Measurements from ENCODE around the gene DPH7. TPM values are rescaled to one million over a fixed set of nuclear protein-coding genes. Genes with fewer than 3 reads are reported as not detected.

The DPH7 gene
- total RNA-seq, 1 donor from 2014 or later: 18.0 TPM

DNA sequence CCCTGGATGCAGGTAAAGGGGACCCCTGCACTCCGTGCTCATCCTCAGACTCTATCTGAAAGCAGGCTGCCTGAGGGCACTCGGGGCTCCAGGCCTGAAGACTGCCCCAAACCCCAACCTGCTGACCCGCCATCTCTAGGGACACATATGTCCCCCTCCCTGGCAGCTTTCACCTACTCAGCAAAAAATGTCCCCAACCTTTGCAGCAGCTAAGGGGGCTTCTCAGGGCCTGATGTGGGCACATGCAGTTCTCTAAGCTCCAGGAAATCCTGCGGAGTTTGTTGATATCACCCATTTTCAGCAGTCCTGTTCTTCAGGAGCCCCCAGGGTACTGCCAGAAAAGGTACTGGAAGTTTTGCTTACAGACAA, 2.2 kb upstream of the DPH7 start:
- H3K36me3 ChIP-seq: peaks cover 34% of the 10 kb centered on the region
- intact Hi-C loops (cut with micrococcal nuclease): no loop called here
- H3K27ac ChIP-seq (replicated peaks): no peak overlapping the region
- no peak for DNase-seq
- H3K9me3 ChIP-seq (replicated peaks): no peaks in the 10 kb centered on the region
- peaks cover 42% of the 10 kb centered on the region for H3K4me1 ChIP-seq
- no peaks in the 10 kb centered on the region for H3K27me3 ChIP-seq (ENCODE audit: low read depth)
- TF ChIP-seq, protein P1, sequence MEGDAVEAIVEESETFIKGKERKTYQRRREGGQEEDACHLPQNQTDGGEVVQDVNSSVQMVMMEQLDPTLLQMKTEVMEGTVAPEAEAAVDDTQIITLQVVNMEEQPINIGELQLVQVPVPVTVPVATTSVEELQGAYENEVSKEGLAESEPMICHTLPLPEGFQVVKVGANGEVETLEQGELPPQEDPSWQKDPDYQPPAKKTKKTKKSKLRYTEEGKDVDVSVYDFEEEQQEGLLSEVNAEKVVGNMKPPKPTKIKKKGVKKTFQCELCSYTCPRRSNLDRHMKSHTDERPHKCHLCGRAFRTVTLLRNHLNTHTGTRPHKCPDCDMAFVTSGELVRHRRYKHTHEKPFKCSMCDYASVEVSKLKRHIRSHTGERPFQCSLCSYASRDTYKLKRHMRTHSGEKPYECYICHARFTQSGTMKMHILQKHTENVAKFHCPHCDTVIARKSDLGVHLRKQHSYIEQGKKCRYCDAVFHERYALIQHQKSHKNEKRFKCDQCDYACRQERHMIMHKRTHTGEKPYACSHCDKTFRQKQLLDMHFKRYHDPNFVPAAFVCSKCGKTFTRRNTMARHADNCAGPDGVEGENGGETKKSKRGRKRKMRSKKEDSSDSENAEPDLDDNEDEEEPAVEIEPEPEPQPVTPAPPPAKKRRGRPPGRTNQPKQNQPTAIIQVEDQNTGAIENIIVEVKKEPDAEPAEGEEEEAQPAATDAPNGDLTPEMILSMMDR (IDR thresholded peaks at IDR 0.05; ENCODE audit: borderline replicate concordance): no peak
- H3K4me3 ChIP-seq: no peak overlapping the region

DNA sequence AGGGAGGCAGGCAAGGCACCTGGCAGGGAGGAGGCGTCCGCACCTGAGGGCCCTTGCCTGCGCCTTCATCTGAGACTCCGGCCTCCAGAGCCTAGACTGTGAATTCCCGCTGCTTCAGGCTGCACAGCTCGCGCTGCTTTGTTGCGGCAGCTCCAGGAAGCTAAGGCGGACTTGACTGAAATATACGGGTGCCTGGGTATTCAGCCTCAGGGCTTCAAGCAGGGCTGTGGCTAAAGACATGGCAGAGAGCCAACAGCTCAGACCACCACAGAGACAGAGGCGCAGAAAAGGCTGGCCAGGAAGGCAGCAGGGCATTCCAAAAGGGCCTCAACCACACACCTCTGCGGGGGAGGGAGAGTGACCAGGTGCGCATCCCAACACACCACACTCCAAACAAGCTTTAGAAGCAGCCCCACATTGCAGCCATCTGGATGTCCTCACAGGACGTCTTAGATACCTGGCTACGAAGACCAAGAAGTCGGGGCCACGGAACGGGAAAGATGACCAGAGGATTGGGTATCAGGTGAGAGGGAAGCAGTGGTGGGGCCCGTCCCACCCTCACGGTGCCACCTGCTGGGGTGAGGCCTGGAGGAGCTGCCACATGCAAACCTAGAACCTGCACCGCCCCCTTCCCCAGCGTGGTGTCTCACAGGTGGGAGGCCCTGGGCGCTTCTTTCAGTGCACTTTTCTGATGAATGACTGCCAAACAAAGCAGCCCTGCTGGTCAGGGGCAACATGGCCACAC, 1.7 kb upstream of the DPH7 start:
- H3K27ac ChIP-seq (replicated peaks): no peak overlapping the region
- H3K4me1 ChIP-seq: peaks cover 47% of the 10 kb centered on the region
- H3K4me3 ChIP-seq: no peak overlapping the region
- H3K9me3 ChIP-seq (replicated peaks): no peaks in the 10 kb centered on the region
- H3K36me3 ChIP-seq: peaks cover 29% of the 10 kb centered on the region
- TF ChIP-seq, protein P1 (IDR thresholded peaks at IDR 0.05; ENCODE audit: borderline replicate concordance): no peak
- intact Hi-C loops (cut with micrococcal nuclease): no loop called here
- H3K27me3 ChIP-seq (ENCODE audit: low read depth): no peaks in the 10 kb centered on the region
- no peak for DNase-seq

DNA sequence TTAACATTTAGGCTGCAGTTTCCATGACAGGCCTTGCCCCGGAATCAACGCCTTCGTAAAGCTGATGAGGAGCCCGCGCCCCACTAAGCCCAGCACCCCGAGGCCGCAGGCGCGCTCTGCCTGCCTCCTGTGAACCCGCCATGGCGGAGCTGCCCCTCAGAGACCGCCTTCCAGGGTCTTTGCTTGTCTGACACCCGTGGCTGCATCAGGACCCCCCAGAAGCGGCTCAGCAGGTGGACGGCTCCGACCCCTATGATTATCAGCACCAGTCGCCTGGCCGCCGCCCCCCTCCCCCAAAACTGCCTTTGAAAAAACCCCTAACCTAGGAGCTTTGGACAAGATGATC, 507 bp upstream of the DPH7 start:
- Histone ChIP-seq H3K4me1 (peaks cover 59% of the 10 kb centered on the region), H3K27me3 (ENCODE audit: low read depth) (no peaks in the 10 kb centered on the region), H3K9me3 (replicated peaks) (no peaks in the 10 kb centered on the region), H3K4me3 (peak overlapping the region; percentile 98), H3K27ac (replicated peaks) (peak overlapping the region; percentile 95), H3K36me3 (peaks cover 27% of the 10 kb centered on the region)
- TF ChIP-seq, protein P1 (IDR thresholded peaks at IDR 0.05; ENCODE audit: borderline replicate concordance): no peak
- no peak for DNase-seq
- intact Hi-C loops (cut with micrococcal nuclease): no loop called here

DNA sequence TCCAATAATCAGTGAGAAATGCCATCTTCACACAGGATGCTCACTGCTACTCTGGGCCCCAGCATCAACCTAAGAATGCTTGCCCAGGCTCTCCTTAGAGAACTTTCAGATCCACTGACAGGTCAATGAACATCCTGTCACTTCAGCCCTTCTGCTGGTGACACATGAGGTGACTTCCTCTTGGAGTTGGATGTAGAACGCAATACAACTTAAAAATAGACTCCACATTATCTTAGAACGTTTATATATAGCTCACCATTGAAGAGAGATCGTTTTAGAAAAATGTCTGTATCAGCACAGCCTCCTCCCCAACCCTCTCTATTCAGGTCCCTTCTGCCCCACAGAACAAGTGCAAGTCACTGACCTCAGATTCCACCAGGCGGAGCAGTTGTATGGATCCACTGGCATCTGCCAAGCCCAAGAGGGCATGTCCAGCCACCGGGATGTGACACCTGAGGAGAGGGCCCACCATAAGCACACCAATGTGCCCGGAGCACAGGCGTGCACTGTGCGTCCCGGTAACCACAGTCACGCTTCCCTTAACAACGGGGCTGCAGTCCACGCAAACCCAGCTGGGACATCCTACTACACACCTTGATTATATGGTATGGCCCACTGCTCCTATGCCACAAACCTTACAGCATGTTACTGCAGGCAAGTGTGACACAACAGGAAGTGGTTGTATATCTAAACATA, 2.9 kb downstream of the DPH7 start:
- TF ChIP-seq, protein P1 (IDR thresholded peaks at IDR 0.05; ENCODE audit: borderline replicate concordance): peak; percentile 45
- intact Hi-C loops (cut with micrococcal nuclease): no loop called here
- Histone ChIP-seq H3K27me3 (ENCODE audit: low read depth) (no peaks in the 10 kb centered on the region), H3K4me1 (peaks cover 64% of the 10 kb centered on the region), H3K4me3 (peak overlapping the region; percentile 98), H3K9me3 (replicated peaks) (no peaks in the 10 kb centered on the region), H3K27ac (replicated peaks) (peak overlapping the region; percentile 95), H3K36me3 (peaks cover 37% of the 10 kb centered on the region)
- DNase-seq: peak; percentile 32

DNA sequence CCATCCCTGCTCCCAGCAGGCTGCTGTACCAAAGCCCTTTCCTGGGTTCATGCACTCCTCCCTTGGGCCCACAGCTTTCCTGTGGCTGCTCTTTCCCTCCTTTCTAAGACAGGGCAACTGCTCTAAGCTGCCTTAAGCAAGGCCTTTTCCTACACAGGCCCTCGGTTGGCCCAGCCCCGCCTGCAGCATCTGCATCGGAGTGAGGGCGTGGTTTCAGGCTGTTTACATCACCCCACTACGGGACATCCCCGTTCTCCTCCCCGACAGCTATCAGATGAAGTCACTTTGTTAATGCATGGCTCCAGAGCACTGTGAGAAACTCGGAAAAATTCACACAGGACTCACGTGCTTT, 3.4 kb downstream of the DPH7 start:
- no peak overlapping the region for H3K4me3 ChIP-seq
- H3K27me3 ChIP-seq (ENCODE audit: low read depth): no peaks in the 10 kb centered on the region
- intact Hi-C loops (cut with micrococcal nuclease): no loop called here
- TF ChIP-seq, protein P1 (IDR thresholded peaks at IDR 0.05; ENCODE audit: borderline replicate concordance): no peak
- DNase-seq: no peak
- H3K9me3 ChIP-seq (replicated peaks): no peaks in the 10 kb centered on the region
- peaks cover 62% of the 10 kb centered on the region for H3K4me1 ChIP-seq
- peak overlapping the region; percentile 95 for H3K27ac ChIP-seq (replicated peaks)
- H3K36me3 ChIP-seq: peaks cover 40% of the 10 kb centered on the region

Data from left ventricle myocardium inferior (tissue), 1 donor.